GM12875 (cell line): Measurements from ENCODE around the gene SH3D19.

ENCODE experiments used
- H3K4me3 ChIP-seq: one replicate; pipeline ENCODE4 v1.5.1; 2011; ENCODE audit warnings: low read depth, low read length, control low read depth
- CTCF ChIP-seq: IDR thresholded peaks from 2 replicates; pipeline ENCODE4 v1.5.1; 2011; ENCODE audit warnings: low read depth, mild to moderate bottlenecking, control low read depth, inconsistent platforms, low read length, moderate library complexity, borderline replicate concordance; ENCODE audit not compliant: insufficient read depth

SH3D19 gene

GRCh38 chr4:151150821-151151580 is 174.4 kb downstream of the SH3D19 start:
- no peak overlapping the region for H3K4me3 ChIP-seq
- no peak for TF ChIP-seq CTCF

GRCh38 chr4:151148261-151148660 is 177.1 kb downstream of the SH3D19 start:
- no peak overlapping the region for H3K4me3 ChIP-seq
- no peak for TF ChIP-seq CTCF

GRCh38 chr4:151147000-151147399 is 178.4 kb downstream of the SH3D19 start:
- H3K4me3 ChIP-seq = no peak overlapping the region
- no peak for TF ChIP-seq CTCF

GRCh38 chr4:151144329-151145072 is 180.9 kb downstream of the SH3D19 start:
- no peak for TF ChIP-seq CTCF
- no peak overlapping the region for H3K4me3 ChIP-seq

- TF ChIP-seq CTCF = no peak
- H3K4me3 ChIP-seq = no peak overlapping the region
Observed at GRCh38 chr4:151143811-151144210, 181.6 kb downstream of the SH3D19 start.

- no peak for TF ChIP-seq CTCF
- H3K4me3 ChIP-seq = no peak overlapping the region
Observed at GRCh38 chr4:151143162-151143561, 182.2 kb downstream of the SH3D19 start.

GRCh38 chr4:151142758-151143157 is 182.6 kb downstream of the SH3D19 start:
- no peak for TF ChIP-seq CTCF
- no peak overlapping the region for H3K4me3 ChIP-seq
